GM12874 (cell line): ENCODE data around the gene DNAJB6.

Source experiments
- CTCF ChIP-seq: IDR thresholded peaks from 2 replicates; pipeline ENCODE4 v1.5.1; 2011; ENCODE audit warnings: low read depth, mild to moderate bottlenecking, control low read depth, low read length, moderate library complexity; ENCODE audit not compliant: insufficient read depth

DNAJB6 gene

GRCh38 chr7:157355784-157356511, 19.1 kb downstream of the DNAJB6 start:
- TF ChIP-seq CTCF: no peak

- TF ChIP-seq CTCF: no peak
Measured at GRCh38 chr7:157357129-157358040, 20.6 kb downstream of the DNAJB6 start.

- TF ChIP-seq CTCF: no peak
Measured at GRCh38 chr7:157358041-157358752, 21.4 kb downstream of the DNAJB6 start.

GRCh38 chr7:157358753-157359096, 21.9 kb downstream of the DNAJB6 start:
- TF ChIP-seq CTCF: no peak

- TF ChIP-seq CTCF: no peak
Measured at GRCh38 chr7:157359581-157359980, 22.8 kb downstream of the DNAJB6 start.

- TF ChIP-seq CTCF: no peak
Measured at GRCh38 chr7:157360483-157361025, 23.8 kb downstream of the DNAJB6 start.

- no peak for TF ChIP-seq CTCF
Measured at GRCh38 chr7:157361537-157361936, 24.7 kb downstream of the DNAJB6 start.
